ENCODE data around the gene TMCC2.

- TF ChIP-seq POLR2A (IDR thresholded peaks at IDR 0.05) (no peak), CTCF (IDR thresholded peaks at IDR 0.05) (no peak)
Observed at GRCh38 chr1:205216588-205216987, 11.2 kb upstream of the TMCC2 start.

Data from testis (tissue), 2 donors.